PC-9 (cell line): ENCODE results near the gene LRMDA.

Experiments used
- CTCF ChIP-seq: fragments of 200-600 bp; sonication (generic); conservative IDR thresholded peaks from 2 replicates; pipeline ENCODE4 v1.6.1; 2017; ENCODE audit warnings: mixed run types, antibody characterized with exemption, mild to moderate bottlenecking, moderate library complexity
- EZH2 ChIP-seq: fragments of 200-600 bp; sonication (generic); IDR thresholded peaks from 2 replicates; pipeline ENCODE4 v1.8.0; 2017; ENCODE audit warnings: antibody characterized with exemption, low read depth

- TF ChIP-seq CTCF (no peak), EZH2 (no peak)
Measured at GRCh38 chr10:76523246-76523645, 1091.8 kb downstream of the LRMDA start.
